Liver (tissue), 9 donors: ENCODE results near the gene CFAP299. TPM values are rescaled to one million over a fixed set of nuclear protein-coding genes. Genes with fewer than 3 reads are reported as not detected.

ENCODE experiments used
- DNase-seq: peaks from one replicate; pipeline ENCODE4 v3.0.0-alpha.2; 2017; ENCODE audit warnings: low spot score
- H3K27ac ChIP-seq, 2 donors: one replicate each; pipeline ENCODE4 v1.7.0; 2013; ENCODE audit warnings: inconsistent platforms in 2 of 2, low read length in 2 of 2, control low read depth in 1 of 2, low read depth in 1 of 2, mild to moderate bottlenecking in 1 of 2
- H3K27me3 ChIP-seq, 4 donors: one replicate each; pipeline versions ENCODE4 v1.6.1 to v1.7.0; 2013; ENCODE audit warnings: low read length in 3 of 4, inconsistent platforms in 1 of 4, mild to moderate bottlenecking in 1 of 4, moderate library complexity in 1 of 4; ENCODE audit not compliant: control insufficient read depth in 4 of 4, insufficient read depth in 4 of 4
- H3K36me3 ChIP-seq, 4 donors: one replicate each; pipeline versions ENCODE4 v1.6.1 to v1.7.0; 2013; ENCODE audit warnings: low read length in 3 of 4, mild to moderate bottlenecking in 3 of 4, low read depth in 1 of 4, moderate library complexity in 1 of 4; ENCODE audit not compliant: control insufficient read depth in 4 of 4, insufficient read depth in 3 of 4
- H3K4me1 ChIP-seq, 4 donors: one replicate each; pipeline versions ENCODE4 v1.6.1 to v1.7.0; 2013; ENCODE audit warnings: low read length in 3 of 4, mild to moderate bottlenecking in 3 of 4, moderate library complexity in 1 of 4; ENCODE audit not compliant: control insufficient read depth in 4 of 4, insufficient read depth in 4 of 4
- H3K4me3 ChIP-seq, 3 donors: one replicate each; pipeline versions ENCODE4 v1.6.1 to v1.7.0; 2013; ENCODE audit warnings: low read length in 3 of 3, control low read depth in 1 of 3, low read depth in 1 of 3, mild to moderate bottlenecking in 1 of 3
- H3K9ac ChIP-seq, 2 donors: one replicate each; pipeline ENCODE4 v1.7.0; 2013; ENCODE audit warnings: low read length in 2 of 2, mild to moderate bottlenecking in 2 of 2, moderate library complexity in 2 of 2, control low read depth in 1 of 2, low read depth in 1 of 2
- H3K9me3 ChIP-seq, 4 donors: one replicate each; pipeline versions ENCODE4 v1.6.1 to v1.7.0; 2013; ENCODE audit warnings: low read length in 3 of 4; ENCODE audit not compliant: control insufficient read depth in 4 of 4
- ATF3 ChIP-seq: IDR thresholded peaks from 2 replicates; pipeline ENCODE4 v1.6.1; 2016; ENCODE audit warnings: antibody characterized with exemption
- EGR1 ChIP-seq, 2 donors: IDR thresholded peaks; 2 replicates each; pipeline ENCODE4 v1.6.1; 2016 to 2018; ENCODE audit warnings: antibody characterized with exemption in 2 of 2, low read depth in 2 of 2
- FOXA1 ChIP-seq: IDR thresholded peaks from 2 replicates; pipeline ENCODE4 v1.6.1; 2016; ENCODE audit warnings: antibody characterized with exemption
- FOXA2 ChIP-seq: IDR thresholded peaks from 2 replicates; pipeline ENCODE4 v1.6.1; 2016; ENCODE audit warnings: antibody characterized with exemption
- GABPA ChIP-seq, 2 donors: IDR thresholded peaks in 1 of 2; conservative IDR thresholded peaks in 1 of 2; 2 replicates each; pipeline ENCODE4 v1.6.1; 2016; ENCODE audit warnings: antibody characterized with exemption in 2 of 2, mild to moderate bottlenecking in 1 of 2, moderate library complexity in 1 of 2
- HNF4A ChIP-seq, 2 donors: conservative IDR thresholded peaks; 2 replicates each; pipeline ENCODE4 v1.6.1; 2016; ENCODE audit warnings: antibody characterized with exemption in 2 of 2, mild to moderate bottlenecking in 2 of 2
- HNF4G ChIP-seq: IDR thresholded peaks from 2 replicates; pipeline ENCODE4 v1.6.1; 2016; ENCODE audit warnings: antibody characterized with exemption
- JUND ChIP-seq, 2 donors: IDR thresholded peaks; 2 replicates each; pipeline ENCODE4 v1.6.1; 2016; ENCODE audit warnings: antibody characterized with exemption in 2 of 2
- MAX ChIP-seq: IDR thresholded peaks from 2 replicates; pipeline ENCODE4 v1.6.1; 2016; ENCODE audit warnings: antibody characterized with exemption
- NR2F2 ChIP-seq: IDR thresholded peaks from 2 replicates; pipeline ENCODE4 v1.6.1; 2016; ENCODE audit warnings: antibody characterized with exemption
- RAD21 ChIP-seq, 2 donors: IDR thresholded peaks; 2 replicates each; pipeline ENCODE4 v1.6.1; 2016; ENCODE audit warnings: antibody characterized with exemption in 2 of 2, mild to moderate bottlenecking in 2 of 2
- REST ChIP-seq: IDR thresholded peaks from 2 replicates; pipeline ENCODE4 v1.6.1; 2016; ENCODE audit warnings: antibody characterized with exemption, mild to moderate bottlenecking
- RXRA ChIP-seq, 2 donors: IDR thresholded peaks; 2 replicates each; pipeline ENCODE4 v1.6.1; 2017 to 2018; ENCODE audit warnings: antibody characterized with exemption in 2 of 2, mild to moderate bottlenecking in 1 of 2
- SP1 ChIP-seq: IDR thresholded peaks from 2 replicates; pipeline ENCODE4 v1.6.1; 2018; ENCODE audit warnings: antibody characterized with exemption, mild to moderate bottlenecking
- TAF1 ChIP-seq: conservative IDR thresholded peaks from 2 replicates; pipeline ENCODE4 v1.6.1; 2016; ENCODE audit warnings: antibody characterized with exemption, mild to moderate bottlenecking
- YY1 ChIP-seq: IDR thresholded peaks from 2 replicates; pipeline ENCODE4 v1.6.1; 2016; ENCODE audit warnings: antibody characterized with exemption, mild to moderate bottlenecking
- WGBS: extraction: QIAGEN DNeasy Blood & Tissue Kit; methylation state at CpG from one replicate; pipeline ENCODE4 v1.1.7; 2013; 5-methylcytosine and 5-hydroxymethylcytosine counted together
- polyA plus RNA-seq, 2 donors: library from polyadenylated mRNA; stranded (reverse) in 1 of 2; unstranded in 1 of 2; fragments of 200-250 nt in 1 of 2; fragments of >200 nt in 1 of 2; fragmentation: Nextera tagmentation in 1 of 2; extraction: Ambion mirVana in 1 of 2; gene quantifications; one replicate each; pipeline versions ENCODE4 v1.2.1 to v1.2.3, GENCODE V29; 2013 to 2015
- total RNA-seq, 2 donors: library from RNA; depleted of rRNA; stranded (reverse); fragments of >200 nt; gene quantifications; one replicate each; pipeline ENCODE4 v1.2.3, GENCODE V29; 2014
- TF ChIP-seq, protein P1 (sequence below): fragments of 150-350 bp; IDR thresholded peaks from 2 replicates; pipeline ENCODE4 v1.5.1; 2017; ENCODE audit warnings: improper control_type of control experiment, low read depth, low read length; ENCODE audit not compliant: missing input control
- TF ChIP-seq, protein P2 (sequence below): IDR thresholded peaks from 2 replicates; pipeline ENCODE4 v1.6.1; 2016; ENCODE audit warnings: antibody characterized with exemption
- donor health status: healthy.
- donor health status: healthy.
- donor health status: healthy.
- donor health status: healthy.
- donor health status: healthy.

The CFAP299 gene
- total and polyA plus RNA-seq, 4 donors = not detected

- Histone ChIP-seq H3K9ac (no peak overlapping the region), H3K9me3 (no peaks in the 10 kb centered on the region), H3K27ac (no peak overlapping the region), H3K4me1 (no peaks in the 10 kb centered on the region), H3K4me3 (no peak overlapping the region), H3K27me3 (no peaks in the 10 kb centered on the region), H3K36me3 (no peaks in the 10 kb centered on the region)
- DNase-seq = no peak
- TF ChIP-seq MAX = no peak
- TF ChIP-seq RXRA (IDR thresholded peaks at IDR 0.05) = no peak
- no peak for TF ChIP-seq NR2F2
- no peak for TF ChIP-seq TAF1
- TF ChIP-seq, protein P1, sequence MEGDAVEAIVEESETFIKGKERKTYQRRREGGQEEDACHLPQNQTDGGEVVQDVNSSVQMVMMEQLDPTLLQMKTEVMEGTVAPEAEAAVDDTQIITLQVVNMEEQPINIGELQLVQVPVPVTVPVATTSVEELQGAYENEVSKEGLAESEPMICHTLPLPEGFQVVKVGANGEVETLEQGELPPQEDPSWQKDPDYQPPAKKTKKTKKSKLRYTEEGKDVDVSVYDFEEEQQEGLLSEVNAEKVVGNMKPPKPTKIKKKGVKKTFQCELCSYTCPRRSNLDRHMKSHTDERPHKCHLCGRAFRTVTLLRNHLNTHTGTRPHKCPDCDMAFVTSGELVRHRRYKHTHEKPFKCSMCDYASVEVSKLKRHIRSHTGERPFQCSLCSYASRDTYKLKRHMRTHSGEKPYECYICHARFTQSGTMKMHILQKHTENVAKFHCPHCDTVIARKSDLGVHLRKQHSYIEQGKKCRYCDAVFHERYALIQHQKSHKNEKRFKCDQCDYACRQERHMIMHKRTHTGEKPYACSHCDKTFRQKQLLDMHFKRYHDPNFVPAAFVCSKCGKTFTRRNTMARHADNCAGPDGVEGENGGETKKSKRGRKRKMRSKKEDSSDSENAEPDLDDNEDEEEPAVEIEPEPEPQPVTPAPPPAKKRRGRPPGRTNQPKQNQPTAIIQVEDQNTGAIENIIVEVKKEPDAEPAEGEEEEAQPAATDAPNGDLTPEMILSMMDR = no peak
- TF ChIP-seq RAD21 (IDR thresholded peaks at IDR 0.05) = no peak
- no peak for TF ChIP-seq FOXA2
- 74% methylated on average over 2 of the region's 2 CpGs for WGBS
Measured at GRCh38 chr4:80809039-80809729, 473.7 kb downstream of the CFAP299 start.

DNA sequence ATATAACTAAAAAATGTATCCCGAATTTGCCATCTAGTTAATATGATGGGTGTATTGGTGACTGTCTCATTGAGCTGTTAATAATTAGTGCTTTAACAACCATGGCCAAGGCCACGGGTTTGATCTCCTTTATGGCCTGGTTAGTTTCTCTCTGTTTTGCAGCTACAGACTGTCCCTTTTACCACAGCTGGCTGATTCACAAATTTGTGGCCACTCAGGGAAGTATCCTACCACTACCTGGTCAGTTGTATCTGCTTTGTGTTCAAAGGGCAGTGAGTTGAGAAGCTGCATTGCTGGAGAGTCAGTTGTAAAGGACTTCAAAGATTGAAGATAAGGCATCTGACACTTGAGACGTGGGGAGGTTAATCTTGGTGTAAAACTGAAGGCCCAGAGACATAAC, 475.9 kb downstream of the CFAP299 start:
- Histone ChIP-seq H3K27me3 (no peaks in the 10 kb centered on the region), H3K4me1 (no peaks in the 10 kb centered on the region), H3K36me3 (no peaks in the 10 kb centered on the region), H3K27ac (no peak overlapping the region), H3K9ac (no peak overlapping the region), H3K9me3 (no peaks in the 10 kb centered on the region), H3K4me3 (no peak overlapping the region)
- TF ChIP-seq FOXA2 = no peak
- 49% methylated on average over 3 of the region's 3 CpGs for WGBS
- DNase-seq = no peak

DNA sequence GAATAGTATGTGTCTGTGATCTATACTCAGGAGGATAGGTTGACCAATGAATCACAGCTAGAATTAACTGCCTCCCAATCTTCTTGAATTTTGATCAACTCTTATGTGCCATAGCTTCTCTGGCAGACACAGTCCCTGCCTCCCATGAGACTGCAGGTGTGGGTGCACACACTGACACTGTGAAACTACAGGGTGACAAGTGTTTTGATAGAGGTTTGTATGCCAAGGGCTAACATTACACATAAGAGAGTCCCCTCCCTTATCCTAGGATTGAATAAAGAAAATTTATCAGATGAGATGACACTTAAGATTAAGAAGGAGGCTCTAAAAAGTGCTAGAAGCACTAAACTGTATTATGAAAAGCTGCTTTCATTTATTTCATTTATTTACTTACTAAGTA, 476.6 kb downstream of the CFAP299 start:
- Histone ChIP-seq H3K9ac (no peak overlapping the region), H3K27ac (no peak overlapping the region), H3K9me3 (peaks cover 0 to 3% (median 0%) of the 10 kb centered on the region in 4 donors), H3K27me3 (no peaks in the 10 kb centered on the region), H3K4me1 (no peaks in the 10 kb centered on the region), H3K4me3 (no peak overlapping the region), H3K36me3 (no peaks in the 10 kb centered on the region)
- no peak for DNase-seq
- TF ChIP-seq SP1 (no peak), JUND (IDR thresholded peaks at IDR 0.05) (no peak), ATF3 (no peak), EGR1 (IDR thresholded peaks at IDR 0.05; ENCODE audit: low read depth in 2 of 2) (no peak), FOXA1 (no peak), REST (no peak), MAX (no peak), GABPA (IDR thresholded peaks at IDR 0.05 in 1 of 2, conservative IDR thresholded peaks at IDR 0.05 in 1 of 2) (no peak), TAF1 (no peak), NR2F2 (no peak), YY1 (no peak), HNF4A (conservative IDR thresholded peaks at IDR 0.05) (no peak), RAD21 (IDR thresholded peaks at IDR 0.05) (no peak), HNF4G (no peak), FOXA2 (no peak), RXRA (IDR thresholded peaks at IDR 0.05) (no peak)
- TF ChIP-seq, protein P2, sequence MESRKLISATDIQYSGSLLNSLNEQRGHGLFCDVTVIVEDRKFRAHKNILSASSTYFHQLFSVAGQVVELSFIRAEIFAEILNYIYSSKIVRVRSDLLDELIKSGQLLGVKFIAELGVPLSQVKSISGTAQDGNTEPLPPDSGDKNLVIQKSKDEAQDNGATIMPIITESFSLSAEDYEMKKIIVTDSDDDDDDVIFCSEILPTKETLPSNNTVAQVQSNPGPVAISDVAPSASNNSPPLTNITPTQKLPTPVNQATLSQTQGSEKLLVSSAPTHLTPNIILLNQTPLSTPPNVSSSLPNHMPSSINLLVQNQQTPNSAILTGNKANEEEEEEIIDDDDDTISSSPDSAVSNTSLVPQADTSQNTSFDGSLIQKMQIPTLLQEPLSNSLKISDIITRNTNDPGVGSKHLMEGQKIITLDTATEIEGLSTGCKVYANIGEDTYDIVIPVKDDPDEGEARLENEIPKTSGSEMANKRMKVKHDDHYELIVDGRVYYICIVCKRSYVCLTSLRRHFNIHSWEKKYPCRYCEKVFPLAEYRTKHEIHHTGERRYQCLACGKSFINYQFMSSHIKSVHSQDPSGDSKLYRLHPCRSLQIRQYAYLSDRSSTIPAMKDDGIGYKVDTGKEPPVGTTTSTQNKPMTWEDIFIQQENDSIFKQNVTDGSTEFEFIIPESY = no peak
